GM19099 (cell line): Measurements from ENCODE around the gene KRT33A.

Source experiments
- POLR2A ChIP-seq: IDR thresholded peaks from 3 replicates; pipeline ENCODE4 v1.6.1; 2011; ENCODE audit warnings: low read depth; ENCODE audit not compliant: insufficient read length; ENCODE audit errors: extremely low read depth

Gene KRT33A

DNA sequence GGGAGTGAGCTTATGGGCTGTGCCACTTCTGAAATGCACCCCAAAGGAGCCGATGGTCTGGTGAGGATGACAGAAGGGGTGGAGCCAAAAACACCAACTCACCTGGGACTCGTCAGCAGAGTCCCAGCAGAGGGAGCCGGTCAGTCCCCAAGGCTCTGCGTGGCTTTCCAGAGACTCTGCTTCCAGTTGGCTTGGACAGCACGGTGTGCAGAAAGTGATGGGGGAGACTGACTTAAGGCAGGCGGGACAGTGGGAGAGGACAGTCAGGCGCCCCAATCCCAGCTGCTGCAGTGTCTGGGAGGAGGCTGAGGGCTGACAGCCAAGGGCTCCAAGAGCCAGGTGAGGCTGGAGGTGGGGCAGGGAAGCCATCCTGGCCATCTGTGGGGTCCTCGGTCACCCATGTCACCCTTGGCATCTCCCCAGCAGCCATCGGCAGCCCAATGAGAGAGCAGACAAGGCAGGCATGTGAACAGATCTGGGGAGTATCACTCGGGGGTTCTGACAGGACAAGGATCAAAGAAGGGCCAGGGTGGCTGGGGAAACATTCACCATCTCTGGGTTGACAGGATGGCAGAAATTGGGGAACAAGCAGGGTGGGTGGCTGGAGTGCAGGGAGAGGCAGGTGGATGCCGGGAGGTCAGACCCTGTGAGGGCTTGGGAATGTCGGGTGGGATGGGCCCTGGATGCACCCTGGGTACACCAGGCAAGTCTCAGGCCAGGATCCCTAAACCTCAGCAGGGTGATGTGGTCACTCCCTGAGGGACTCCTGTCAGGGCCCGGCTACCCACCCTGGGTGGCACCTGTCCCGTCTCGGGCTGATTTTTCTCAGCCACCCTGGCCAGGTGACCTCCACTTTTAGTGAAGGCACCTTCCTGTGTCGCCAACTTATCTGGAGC lies 26.2 kb downstream of the KRT33A start:
- no peak for TF ChIP-seq POLR2A

DNA sequence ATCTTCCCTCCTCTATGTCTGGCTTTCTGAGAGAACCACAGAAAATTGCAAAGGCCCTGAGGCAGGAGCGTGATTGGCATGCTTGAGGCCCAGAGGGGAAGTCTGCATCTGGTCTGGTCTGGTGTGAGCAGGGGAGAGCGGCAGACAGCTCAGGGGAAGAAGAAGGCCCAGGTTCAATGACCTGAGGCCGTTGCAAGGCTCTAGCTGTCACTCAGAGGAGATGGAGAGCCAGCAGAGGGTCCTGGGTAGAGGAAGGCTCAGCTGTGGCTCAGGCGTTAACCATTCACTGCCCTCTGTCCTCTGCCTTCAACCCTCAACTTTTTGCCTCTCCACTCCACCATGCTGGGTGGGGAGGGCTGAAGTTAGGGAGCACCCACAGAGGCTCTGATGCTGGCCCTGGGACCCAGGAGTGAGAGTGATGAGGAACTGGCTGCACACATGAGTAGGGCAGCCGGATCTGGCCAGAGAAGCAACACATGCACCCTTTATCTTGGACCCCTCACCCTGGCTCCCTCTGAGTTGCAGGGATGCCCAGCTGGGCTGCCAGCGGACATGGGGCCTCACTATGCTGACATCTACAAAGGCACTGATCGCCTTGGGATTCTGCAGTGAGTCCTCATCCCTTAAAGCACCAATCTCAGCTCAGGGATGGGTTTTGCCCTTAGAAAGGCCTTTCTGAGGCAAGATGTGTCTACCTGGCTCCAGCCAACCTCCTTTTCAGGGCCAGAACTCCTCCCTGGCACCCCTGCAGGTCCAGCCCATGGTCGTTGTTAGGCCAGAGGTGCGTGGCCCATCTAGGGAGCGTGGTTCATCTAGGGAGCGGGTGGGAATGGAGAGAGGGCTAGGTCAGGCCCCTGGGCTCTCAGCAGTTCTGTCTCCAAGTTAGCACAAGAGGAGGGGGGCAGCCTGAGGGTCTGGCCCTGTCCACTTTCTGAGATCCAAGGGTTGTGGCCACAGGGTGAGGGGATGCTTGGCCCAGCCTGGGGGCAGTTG lies 27.4 kb downstream of the KRT33A start:
- TF ChIP-seq POLR2A: no peak

DNA sequence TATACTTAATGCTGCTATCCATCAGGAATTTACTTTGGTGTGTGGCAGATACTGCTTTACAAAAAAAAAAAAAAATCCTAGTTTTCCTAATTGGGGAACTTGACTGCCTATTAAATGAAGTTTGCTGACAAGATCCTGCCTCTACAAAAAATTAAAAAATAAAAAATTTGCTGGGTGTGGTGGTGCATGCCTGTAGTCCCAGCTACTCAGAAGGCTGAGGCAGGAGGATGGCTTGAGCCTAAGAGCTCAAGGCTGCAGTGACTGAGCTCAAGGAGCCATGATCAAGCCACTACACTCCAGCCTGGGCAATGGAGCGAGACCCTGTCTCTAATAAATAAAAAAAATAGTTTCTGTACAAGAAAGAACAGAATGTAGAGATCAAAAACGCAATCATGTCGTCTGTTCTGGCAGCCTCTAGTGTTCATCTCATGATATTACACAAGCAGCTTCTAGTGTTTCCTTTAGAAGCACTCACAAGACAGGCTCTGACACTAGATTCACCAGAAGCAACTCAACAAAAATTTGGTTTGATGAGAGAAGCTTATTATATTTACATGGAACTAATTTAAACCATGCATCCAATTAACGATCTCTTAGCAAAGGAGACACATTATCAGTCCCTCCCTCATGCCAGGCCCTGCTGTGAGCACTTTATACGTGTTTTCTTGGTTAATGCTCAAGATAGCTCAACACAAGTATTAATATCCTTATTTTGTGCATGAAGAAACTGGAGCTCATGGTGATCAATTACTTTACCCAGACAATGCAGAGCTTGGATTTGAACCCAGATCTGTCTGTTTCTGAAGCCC lies 28.3 kb downstream of the KRT33A start:
- TF ChIP-seq POLR2A: no peak

DNA sequence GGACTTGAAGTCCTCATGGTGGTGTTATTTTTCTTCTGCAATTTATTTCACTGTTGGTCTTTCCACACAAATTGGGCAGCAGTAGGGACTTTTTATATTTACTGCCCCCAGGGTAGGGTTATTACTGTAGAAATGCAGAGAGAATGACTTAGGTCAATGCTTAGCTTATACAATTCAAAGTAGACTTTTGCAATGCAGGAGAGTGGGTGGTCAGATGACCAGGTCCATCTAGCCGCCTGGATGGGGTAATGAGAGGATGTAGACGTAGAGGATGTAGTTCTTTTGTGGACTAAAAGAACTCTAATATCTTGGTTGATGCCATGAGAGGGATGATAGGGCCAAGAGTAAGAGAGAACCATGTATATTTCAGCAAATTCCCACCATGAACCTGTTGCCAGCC lies 32.4 kb downstream of the KRT33A start:
- no peak for TF ChIP-seq POLR2A

DNA sequence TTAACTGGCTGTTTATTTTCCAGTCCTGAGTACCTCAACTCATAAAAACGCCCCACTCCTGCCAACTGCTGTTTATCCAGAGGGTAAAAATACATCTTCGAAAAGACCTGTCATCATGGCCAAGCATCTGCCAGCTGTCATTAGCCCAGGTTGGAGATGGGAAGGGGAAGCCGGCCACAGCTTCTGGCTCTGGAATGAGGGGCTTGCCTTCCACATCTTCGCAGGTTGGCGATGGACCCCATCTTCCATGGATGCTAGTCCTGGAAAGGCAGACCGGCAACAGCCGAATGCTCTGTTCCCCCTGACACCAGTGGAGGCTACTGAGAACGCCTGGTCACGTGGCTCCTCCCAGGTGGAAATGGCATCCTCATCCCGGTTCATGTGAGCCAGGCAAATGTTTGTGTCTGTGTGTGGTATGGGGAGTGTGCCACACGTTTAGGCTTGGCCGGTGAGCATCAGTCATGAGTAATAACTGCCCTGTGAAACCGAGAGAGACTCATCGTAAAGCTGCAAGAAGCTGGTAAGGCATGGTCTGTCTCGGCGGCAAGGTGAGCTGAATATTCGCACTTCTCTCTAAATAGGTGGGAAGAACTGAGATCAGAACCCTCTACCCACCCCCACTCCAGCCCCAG lies 34.7 kb downstream of the KRT33A start:
- TF ChIP-seq POLR2A: no peak

DNA sequence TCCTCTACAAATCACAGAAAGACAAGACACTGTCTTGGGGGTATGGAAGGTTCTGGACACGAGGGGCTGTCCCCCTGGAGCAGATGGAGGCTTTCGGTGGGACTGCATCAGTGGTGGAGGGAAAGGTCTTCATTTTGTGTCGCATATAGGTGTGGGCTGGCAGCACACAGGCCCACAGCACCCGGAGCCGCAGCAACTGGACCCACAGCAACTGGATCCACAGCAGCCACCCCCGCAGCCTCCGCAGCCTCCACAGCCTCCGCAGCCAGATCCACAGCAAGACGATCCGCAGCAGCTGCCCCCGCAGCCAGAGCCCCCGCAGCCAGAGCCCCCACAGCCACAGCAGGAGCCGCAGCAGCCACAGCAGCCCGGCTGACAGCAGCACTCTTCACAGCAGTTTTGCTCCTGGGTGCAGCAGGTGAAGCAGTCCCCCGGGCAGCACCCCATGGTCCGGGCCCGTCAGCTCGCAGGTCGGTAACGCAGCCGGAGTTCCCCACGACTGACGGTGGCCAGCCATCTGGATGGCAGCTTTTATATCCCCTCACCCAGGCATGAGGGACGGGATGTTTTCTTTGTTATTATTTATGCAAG lies 35.3 kb downstream of the KRT33A start, which contains the start of gene KRTAP17-1:
Gene KRTAP17-1 (minus strand): TSS at position 507 of the 591 bp plus-strand sequence. CDS start 60 bp downstream, at position 447.
- TF ChIP-seq POLR2A: no peak

DNA sequence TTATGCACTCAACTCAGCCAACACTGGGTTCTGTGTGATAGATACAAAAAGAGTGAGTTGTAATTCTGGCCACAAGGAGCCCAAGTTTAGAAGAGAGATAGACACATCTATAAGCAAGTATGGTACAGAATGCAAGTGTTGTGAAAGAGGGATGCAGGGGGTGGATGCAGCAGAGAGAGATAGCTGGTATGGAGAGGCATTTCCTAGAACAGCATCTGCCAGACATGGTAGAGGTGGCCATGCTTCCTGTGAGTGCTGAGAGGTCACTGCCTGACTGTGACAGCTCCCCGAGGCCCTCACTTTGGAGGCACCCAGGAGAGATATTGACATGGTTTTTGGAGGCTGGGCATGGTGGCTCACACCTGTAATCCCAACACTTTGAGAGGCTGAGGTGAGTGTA lies 39.5 kb downstream of the KRT33A start:
- TF ChIP-seq POLR2A: no peak

DNA sequence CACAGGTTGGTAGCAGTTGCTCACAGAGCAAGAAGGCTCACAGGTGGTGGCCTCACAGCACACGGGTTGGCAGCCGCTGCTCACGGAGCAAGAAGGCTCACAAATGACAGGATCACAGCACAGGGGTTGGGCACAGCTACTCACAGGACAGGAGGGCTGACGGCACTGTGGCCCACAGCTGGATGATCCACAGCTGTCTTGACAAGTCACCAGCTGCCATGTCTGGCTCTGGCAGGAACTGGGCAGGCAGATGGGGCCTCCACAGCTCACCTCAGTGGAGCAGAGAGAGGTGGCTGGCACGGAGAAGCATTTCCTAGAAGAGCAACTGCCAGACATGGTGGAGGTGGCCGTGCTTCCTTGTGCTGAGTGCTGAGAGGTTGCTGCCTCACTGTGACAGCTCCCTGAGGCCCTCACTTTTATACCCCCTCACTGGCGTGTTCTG lies 41.7 kb downstream of the KRT33A start, which contains the start of gene KRTAP16-1:
Gene KRTAP16-1 (minus strand): TSS at position 392 of the 442 bp plus-strand sequence. CDS start 56 bp downstream, at position 336.
- TF ChIP-seq POLR2A: no peak

DNA sequence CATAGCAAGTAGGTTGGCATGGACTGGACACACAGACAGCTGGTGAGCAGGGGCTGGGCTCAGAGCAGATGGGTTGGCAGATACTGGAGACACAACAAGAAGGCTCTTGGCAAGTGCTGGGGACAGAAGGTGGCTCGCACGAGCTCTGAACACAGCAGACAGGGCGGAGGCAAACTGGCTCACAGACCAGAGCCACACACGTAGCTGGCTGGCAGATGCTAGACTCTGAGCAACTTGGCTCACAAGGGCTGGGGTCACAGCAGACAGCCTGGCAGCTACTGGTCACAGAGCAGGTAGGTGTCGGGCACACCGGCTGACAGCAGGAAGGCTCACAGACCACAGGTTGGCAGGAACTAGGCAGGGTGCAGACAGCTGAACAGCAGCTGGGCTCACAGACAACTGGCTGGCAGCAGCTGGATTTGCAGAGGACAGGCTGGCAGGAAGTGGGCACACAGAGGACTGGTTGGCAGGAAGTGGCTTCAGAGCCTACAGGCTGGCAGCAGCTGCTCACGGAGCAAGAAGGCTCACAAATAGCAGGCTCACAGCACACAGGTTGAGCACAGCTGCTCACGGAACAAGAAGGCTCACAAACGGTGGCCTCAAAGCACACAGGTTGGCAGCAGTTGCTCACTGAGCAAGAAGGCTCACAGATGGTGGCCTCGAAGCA lies 42.2 kb downstream of the KRT33A start:
- no peak for TF ChIP-seq POLR2A

DNA sequence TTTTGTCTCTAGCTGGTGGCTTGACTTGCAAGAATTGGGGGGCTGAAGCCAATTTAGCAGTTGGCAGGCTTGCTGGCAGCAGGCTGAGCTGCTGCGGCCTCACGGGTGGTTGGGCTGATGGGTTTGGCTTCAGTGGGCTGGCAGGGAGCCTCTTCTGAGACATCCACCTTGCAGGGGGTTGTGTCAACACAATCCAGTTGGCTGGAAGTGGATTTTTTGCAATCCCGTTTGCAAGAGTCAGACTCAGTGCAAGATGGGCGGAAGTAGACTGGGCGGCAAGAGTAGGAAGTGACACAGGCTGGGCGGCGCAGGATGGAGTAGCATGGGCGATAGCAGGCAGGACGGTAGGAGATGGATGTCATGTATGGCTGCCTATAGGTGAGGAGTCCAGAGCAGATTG lies 43.0 kb downstream of the KRT33A start:
- no peak for TF ChIP-seq POLR2A

DNA sequence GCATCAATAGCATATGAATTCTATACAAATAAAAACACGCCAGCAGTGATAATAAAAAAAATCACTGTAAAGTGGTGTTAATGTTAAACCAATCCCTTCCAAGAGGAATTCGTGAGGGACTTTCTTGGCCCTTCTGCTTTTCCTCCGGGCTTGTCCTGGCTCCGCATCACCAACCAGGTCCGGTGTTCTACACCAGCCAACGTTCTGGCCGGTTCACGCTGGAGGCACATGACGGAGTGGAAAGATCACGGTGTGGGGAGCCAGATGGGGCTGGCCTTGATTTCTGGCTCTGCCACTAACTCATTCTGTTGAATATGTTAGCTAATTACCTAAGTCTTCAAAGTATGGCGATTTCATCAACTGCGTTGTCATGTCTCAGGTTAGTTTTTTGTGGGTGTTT lies 46.5 kb downstream of the KRT33A start:
- TF ChIP-seq POLR2A: no peak

DNA sequence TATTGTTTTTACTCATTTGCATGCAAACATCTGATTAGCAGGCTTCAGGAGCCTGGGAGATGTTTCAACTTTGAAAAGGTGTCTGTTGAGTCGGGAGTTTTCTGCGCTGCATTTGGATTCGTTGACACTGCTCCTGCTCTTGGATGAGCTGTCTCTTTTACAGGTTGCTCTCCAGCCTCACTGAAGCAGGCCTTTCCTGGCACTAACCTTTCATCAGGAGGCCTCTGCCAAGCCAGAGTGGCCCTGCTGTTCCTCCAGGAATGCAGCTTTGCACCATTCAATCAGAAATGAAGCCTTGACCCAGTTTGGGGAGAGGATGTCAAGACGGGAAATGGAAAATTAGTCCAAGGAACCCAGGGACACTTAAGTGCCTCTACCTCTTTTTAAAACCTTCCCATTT lies 47.6 kb downstream of the KRT33A start:
- no peak for TF ChIP-seq POLR2A
